ENCODE measurements around the gene CCDC150.
A peak's percentile ranks its signal among the peaks of the same experiment; 100 is the strongest.
"Not testable (repeated sequence)": the region's sequence is repeated elsewhere in the genome, so short reads cannot be mapped to it uniquely, and the experiment has no call there.

The CCDC150 gene

DNA sequence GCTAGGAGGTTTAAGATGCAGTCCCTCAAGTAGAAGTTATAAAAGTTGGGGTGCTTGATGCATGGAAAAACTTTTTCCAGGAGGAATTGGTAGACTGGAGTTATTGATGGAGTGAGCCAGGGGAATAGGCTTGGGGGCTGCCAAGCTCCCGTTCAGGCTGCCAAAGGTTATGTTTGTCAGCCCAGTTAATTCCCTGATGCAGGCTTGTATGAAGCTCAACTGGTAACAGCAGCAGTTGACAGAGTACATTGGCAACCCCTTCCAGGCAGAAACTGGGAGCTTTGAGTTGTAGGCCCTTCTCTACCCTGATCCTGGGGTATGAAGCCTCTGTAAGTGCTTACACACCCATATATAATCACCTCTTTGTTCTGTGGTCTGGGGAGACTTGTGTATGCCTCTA lies 16.2 kb downstream of the CCDC150 start:
- TF ChIP-seq POLR2A (IDR thresholded peaks at IDR 0.05; ENCODE audit: low read length) (no peak), GATA1 (IDR thresholded peaks at IDR 0.05; ENCODE audit: low read depth, low read length) (no peak)
- no peak for DNase-seq

DNA sequence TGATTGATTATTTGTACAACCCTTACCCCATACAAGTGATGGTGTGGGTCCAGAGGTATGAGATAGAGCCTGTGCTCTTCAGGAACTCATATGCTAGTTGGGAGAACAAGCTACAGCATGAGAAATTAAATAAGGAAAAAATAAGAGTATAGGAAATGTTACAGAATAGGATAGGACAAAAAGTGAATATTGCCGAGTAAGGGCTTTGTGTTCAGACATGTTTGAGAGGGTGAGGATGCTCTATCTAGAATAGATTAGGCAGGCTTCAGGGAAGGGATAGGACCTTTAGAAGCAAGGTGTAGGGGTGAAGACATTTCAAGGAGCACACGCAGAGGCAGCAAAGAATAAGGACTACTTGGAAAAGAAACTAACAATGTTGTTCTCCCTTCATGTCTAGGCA lies 17.8 kb downstream of the CCDC150 start:
- no peak for DNase-seq
- TF ChIP-seq POLR2A (IDR thresholded peaks at IDR 0.05; ENCODE audit: low read length) (no peak), GATA1 (IDR thresholded peaks at IDR 0.05; ENCODE audit: low read depth, low read length) (no peak)

DNA sequence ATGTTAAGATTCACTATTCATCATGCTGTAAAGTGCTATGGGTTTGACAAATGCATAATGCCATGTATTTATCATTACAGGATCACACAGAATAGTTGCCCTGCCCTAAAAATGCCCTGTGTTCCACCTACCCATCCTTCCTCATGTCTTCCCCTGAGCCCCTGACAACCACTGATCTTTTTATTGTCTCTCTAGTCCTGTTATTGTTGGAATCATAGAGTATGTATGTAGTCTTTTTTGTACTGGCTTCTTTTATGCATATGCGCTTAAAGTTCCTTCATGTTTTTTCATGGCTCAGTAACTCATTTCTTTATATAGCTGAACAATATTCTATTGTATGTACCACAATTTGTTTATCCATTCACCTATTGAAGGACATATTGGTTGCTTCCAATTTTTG lies 20.3 kb downstream of the CCDC150 start:
- no peak for DNase-seq
- TF ChIP-seq POLR2A (IDR thresholded peaks at IDR 0.05; ENCODE audit: low read length) (no peak), GATA1 (IDR thresholded peaks at IDR 0.05; ENCODE audit: low read depth, low read length) (no peak)

DNA sequence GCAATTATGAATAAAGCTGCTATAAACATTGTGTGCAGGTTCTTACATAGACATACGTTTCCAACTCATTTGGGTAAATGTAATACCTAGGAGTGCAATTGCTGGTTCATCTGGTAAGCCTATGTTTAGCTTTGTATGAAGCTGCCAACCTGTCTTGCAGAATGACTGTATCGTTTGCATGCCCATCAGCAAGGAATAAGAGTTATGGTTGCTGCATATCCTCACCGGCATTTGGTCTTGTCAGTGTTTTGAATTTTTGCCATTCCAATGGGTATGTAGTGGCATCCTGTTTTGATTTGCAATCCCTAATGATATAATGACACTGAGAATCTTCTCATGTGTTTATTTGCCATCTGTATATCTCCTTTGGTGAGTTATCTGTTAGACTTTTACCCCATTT lies 20.7 kb downstream of the CCDC150 start:
- DNase-seq: no peak
- TF ChIP-seq POLR2A (IDR thresholded peaks at IDR 0.05; ENCODE audit: low read length) (no peak), GATA1 (IDR thresholded peaks at IDR 0.05; ENCODE audit: low read depth, low read length) (no peak)

- TF ChIP-seq GATA1 (IDR thresholded peaks at IDR 0.05; ENCODE audit: low read depth, low read length) (no peak), POLR2A (IDR thresholded peaks at IDR 0.05; ENCODE audit: low read length) (no peak)
- no peak for DNase-seq
These were observed 30.8 kb downstream of the CCDC150 start for GRCh38 chr2:196670342-196670741.

GRCh38 chr2:196675963-196676362 lies 36.4 kb downstream of the CCDC150 start:
- no peak for DNase-seq
- TF ChIP-seq GATA1 (IDR thresholded peaks at IDR 0.05; ENCODE audit: low read depth, low read length): no peak
- no peak for TF ChIP-seq POLR2A (IDR thresholded peaks at IDR 0.05; ENCODE audit: low read length)

DNA sequence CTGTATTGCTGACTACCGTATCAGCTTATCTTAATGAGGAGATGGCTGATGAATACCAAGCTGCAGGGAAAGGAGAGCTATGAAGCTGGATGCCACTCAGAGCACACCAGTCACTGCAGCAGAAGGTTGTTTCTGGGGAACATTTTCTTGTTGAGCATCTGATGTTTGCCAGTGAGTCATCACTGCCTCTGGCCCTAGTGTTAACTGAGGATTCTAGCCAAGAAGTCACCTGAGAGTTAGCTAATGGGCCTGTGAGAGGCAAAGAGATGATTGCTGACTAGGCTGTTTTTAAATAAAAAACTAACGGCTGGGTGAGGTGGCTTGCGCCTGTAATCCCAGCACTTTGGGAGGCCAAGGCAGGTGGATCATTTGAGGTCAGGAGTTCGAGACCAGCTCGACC lies 37.9 kb downstream of the CCDC150 start:
- TF ChIP-seq POLR2A (IDR thresholded peaks at IDR 0.05; ENCODE audit: low read length): no peak
- DNase-seq: peak in 1 of 2 experiments; percentile 4

DNA sequence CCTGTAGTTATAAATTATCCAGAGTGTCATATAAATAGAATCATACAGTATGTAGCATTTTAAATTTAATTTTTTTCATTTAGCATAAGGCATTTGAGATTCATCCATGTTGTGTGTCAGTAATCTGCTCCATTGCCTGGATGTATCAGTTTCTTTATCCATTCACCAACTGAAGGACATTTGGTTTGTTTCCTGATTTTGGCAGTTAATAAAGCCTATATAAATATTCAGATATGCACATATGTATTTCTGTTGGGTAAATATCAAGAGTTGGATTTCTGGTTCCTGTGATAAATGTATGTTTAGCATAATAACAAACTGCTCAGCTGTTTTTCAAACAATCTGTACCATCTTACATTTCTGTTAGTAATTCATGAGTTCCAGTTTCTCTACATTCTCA lies 39.9 kb downstream of the CCDC150 start:
- no peak for DNase-seq
- TF ChIP-seq POLR2A (IDR thresholded peaks at IDR 0.05; ENCODE audit: low read length) (no peak), GATA1 (IDR thresholded peaks at IDR 0.05; ENCODE audit: low read depth, low read length) (no peak)

DNA sequence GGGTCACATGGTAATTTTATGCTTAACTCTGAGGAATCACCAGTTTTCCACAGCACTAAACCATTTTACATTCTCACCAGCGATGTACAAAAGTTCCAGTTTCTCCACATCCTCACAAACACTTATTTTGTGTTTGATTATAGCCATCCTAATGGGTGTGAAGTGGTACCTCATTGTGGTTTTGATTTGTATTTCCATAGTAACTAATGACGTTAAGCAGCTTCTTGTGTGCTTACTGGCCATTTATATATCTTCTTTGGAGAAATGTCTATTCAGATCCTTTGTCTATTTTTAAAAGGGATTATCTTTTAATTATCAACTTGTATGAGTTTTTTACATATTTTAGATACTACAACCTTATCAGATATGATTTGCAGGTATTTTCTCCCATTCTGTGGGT lies 42.0 kb downstream of the CCDC150 start:
- TF ChIP-seq GATA1 (IDR thresholded peaks at IDR 0.05; ENCODE audit: low read depth, low read length) (no peak), POLR2A (IDR thresholded peaks at IDR 0.05; ENCODE audit: low read length) (no peak)

GRCh38 chr2:196685792-196686191 lies 46.3 kb downstream of the CCDC150 start:
- no peak for TF ChIP-seq GATA1 (IDR thresholded peaks at IDR 0.05; ENCODE audit: low read depth, low read length)
- TF ChIP-seq POLR2A (IDR thresholded peaks at IDR 0.05; ENCODE audit: low read length): no peak
- no peak for DNase-seq

More for the DNA sequence above, 42.0 kb downstream of the CCDC150 start:
- no peak for DNase-seq

DNA sequence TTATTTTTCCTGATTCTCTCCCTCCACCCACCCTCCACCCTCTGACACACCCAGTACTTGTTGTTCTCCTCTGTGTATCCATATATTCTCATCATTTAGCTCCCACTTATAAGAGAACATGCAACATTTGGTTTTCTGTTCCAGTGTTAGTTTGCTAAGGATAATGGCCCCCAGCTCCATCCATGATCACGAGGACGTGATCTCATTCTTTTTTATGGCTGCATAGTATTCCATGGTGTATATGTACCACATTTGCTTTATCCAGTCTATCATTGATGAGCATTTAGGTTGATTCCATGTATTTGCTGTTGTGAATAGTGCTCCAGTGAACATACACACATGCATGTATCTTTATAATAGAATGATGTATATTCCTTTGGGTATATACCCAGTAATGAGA lies 47.2 kb downstream of the CCDC150 start:
- not testable (repeated sequence) for DNase-seq

GRCh38 chr2:196696423-196697079 lies 57.0 kb downstream of the CCDC150 start:
- TF ChIP-seq GATA1 (IDR thresholded peaks at IDR 0.05; ENCODE audit: low read depth, low read length): no peak
- no peak for TF ChIP-seq POLR2A (IDR thresholded peaks at IDR 0.05; ENCODE audit: low read length)
- DNase-seq: peak in 1 of 2 experiments; percentile 11

GRCh38 chr2:196697825-196698224 lies 58.3 kb downstream of the CCDC150 start:
- TF ChIP-seq POLR2A (IDR thresholded peaks at IDR 0.05; ENCODE audit: low read length) (no peak), GATA1 (IDR thresholded peaks at IDR 0.05; ENCODE audit: low read depth, low read length) (no peak)
- no peak for DNase-seq

DNA sequence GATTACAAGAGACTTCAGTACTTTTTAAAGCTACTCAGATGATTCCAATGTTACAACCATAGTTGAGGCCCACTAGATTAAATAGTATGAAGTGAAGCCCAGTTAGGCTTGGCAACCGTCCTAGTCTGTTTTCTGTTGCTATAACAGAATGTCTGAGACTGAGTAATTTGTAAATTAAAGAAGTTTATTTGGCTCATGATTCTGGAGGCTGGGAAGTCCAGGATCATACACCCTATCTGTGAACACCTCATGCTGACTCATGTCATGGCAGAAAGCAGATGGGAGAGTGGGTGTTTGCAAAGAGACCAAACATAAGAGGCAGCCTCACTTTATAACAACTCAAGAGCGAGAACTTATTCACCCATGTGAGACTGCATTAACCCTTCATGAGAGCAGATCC lies 63.1 kb downstream of the CCDC150 start:
- DNase-seq: no peak
- TF ChIP-seq GATA1 (IDR thresholded peaks at IDR 0.05; ENCODE audit: low read depth, low read length): no peak
- TF ChIP-seq POLR2A (IDR thresholded peaks at IDR 0.05; ENCODE audit: low read length): no peak

- DNase-seq: no peak
- no peak for TF ChIP-seq POLR2A (IDR thresholded peaks at IDR 0.05; ENCODE audit: low read length)
- TF ChIP-seq GATA1 (IDR thresholded peaks at IDR 0.05; ENCODE audit: low read depth, low read length): no peak
These were observed 64.2 kb downstream of the CCDC150 start for GRCh38 chr2:196703695-196704094.

GRCh38 chr2:196710056-196710455 lies 70.5 kb downstream of the CCDC150 start:
- not testable (repeated sequence) for DNase-seq
